GM12878 (cell line): Measurements from ENCODE around the gene ARL17A.
"Not testable (repeated sequence)": the region's sequence is repeated elsewhere in the genome, so short reads cannot be mapped to it uniquely, and the experiment has no call there.

Experiments used
- MEF2A ChIP-seq: IDR thresholded peaks from 2 replicates; pipeline ENCODE4 v1.6.1; 2011; ENCODE audit warnings: low read depth, mild to moderate bottlenecking, low read length, moderate library complexity; ENCODE audit not compliant: insufficient read depth
- MXI1 ChIP-seq: fragments of 150-350 bp; IDR thresholded peaks from 2 replicates; pipeline ENCODE4 v1.6.1; 2011; ENCODE audit warnings: low read depth, mild to moderate bottlenecking, inconsistent platforms, low read length, improper control_type of control experiment
- POLR2AphosphoS5 ChIP-seq: IDR thresholded peaks from 2 replicates; pipeline ENCODE4 v1.6.1; 2011; ENCODE audit warnings: mild to moderate bottlenecking, low read length, inconsistent platforms
- RFX5 ChIP-seq: IDR thresholded peaks from 2 replicates; pipeline ENCODE4 v1.6.1; 2011; ENCODE audit warnings: low read depth, low read length, improper control_type of control experiment
- SRF ChIP-seq, 2 experiments: IDR thresholded peaks; 2 replicates each; pipeline ENCODE4 v1.6.1; 2011; ENCODE audit warnings: low read depth in 2 of 2, low read length in 2 of 2, mild to moderate bottlenecking in 1 of 2, moderate library complexity in 1 of 2
- TF ChIP-seq, protein P1 (sequence below): IDR thresholded peaks from 2 replicates; pipeline ENCODE4 v1.6.1; 2011; ENCODE audit warnings: low read depth, low read length, improper control_type of control experiment, borderline replicate concordance
- TF ChIP-seq, protein P2 (sequence below), 3 experiments: IDR thresholded peaks in 2 of 3; conservative IDR thresholded peaks in 1 of 3; 2 replicates each; pipeline ENCODE4 v1.5.1; 2011; ENCODE audit warnings: low read depth in 3 of 3, low read length in 3 of 3, mild to moderate bottlenecking in 3 of 3, control low read depth in 2 of 3, moderate library complexity in 2 of 3, inconsistent platforms in 1 of 3, mixed read lengths in 1 of 3; ENCODE audit not compliant: control insufficient read depth in 2 of 3, insufficient read depth in 1 of 3; ENCODE audit errors: extremely low read depth in 1 of 3

DNA sequence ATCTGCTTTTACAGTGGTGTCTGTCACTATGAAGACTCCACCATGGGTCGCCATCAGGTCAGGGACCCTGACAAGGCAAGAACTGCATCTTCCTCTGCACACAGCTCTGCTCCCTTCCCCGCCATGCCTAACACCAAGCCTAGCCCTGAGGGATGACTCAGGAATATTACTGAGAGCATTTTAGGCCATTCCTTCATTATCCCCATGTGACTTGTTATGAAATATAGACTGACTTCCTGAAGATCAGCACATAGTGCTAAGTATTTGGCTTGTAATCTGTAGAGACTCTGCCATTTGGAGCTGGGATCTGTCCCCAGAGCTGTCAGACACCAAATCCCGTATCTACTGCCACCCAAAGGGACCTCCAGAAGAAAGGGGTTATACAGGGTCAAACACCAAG, 19.4 kb downstream of the ARL17A start:
- not testable (repeated sequence) for TF ChIP-seq POLR2AphosphoS5; SRF (IDR thresholded peaks at IDR 0.05; ENCODE audit: low read depth in 2 of 2, low read length in 2 of 2); MXI1; RFX5; MEF2A
- TF ChIP-seq, protein P1, sequence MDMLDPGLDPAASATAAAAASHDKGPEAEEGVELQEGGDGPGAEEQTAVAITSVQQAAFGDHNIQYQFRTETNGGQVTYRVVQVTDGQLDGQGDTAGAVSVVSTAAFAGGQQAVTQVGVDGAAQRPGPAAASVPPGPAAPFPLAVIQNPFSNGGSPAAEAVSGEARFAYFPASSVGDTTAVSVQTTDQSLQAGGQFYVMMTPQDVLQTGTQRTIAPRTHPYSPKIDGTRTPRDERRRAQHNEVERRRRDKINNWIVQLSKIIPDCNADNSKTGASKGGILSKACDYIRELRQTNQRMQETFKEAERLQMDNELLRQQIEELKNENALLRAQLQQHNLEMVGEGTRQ: not testable (repeated sequence)
- TF ChIP-seq, protein P2, sequence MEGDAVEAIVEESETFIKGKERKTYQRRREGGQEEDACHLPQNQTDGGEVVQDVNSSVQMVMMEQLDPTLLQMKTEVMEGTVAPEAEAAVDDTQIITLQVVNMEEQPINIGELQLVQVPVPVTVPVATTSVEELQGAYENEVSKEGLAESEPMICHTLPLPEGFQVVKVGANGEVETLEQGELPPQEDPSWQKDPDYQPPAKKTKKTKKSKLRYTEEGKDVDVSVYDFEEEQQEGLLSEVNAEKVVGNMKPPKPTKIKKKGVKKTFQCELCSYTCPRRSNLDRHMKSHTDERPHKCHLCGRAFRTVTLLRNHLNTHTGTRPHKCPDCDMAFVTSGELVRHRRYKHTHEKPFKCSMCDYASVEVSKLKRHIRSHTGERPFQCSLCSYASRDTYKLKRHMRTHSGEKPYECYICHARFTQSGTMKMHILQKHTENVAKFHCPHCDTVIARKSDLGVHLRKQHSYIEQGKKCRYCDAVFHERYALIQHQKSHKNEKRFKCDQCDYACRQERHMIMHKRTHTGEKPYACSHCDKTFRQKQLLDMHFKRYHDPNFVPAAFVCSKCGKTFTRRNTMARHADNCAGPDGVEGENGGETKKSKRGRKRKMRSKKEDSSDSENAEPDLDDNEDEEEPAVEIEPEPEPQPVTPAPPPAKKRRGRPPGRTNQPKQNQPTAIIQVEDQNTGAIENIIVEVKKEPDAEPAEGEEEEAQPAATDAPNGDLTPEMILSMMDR (IDR thresholded peaks at IDR 0.05 in 2 of 3, conservative IDR thresholded peaks at IDR 0.05 in 1 of 3; ENCODE audit: control insufficient read depth in 2 of 3, extremely low read depth in 1 of 3, insufficient read depth in 1 of 3, low read depth in 3 of 3, low read length in 3 of 3): not testable (repeated sequence)
